GM19372 (cell line): Measurements from ENCODE around the gene SFXN5.
"Not testable (repeated sequence)": the region's sequence is repeated elsewhere in the genome, so short reads cannot be mapped to it uniquely, and the experiment has no call there.

Experiments used
- ATAC-seq: cut with Tn5 transposase; IDR thresholded peaks from one replicate; pipeline ENCODE4 v1.9.1; 2021; ENCODE audit warnings: mild to moderate bottlenecking, low read depth, moderate library complexity; ENCODE audit not compliant: unreplicated experiment

SFXN5 gene

DNA sequence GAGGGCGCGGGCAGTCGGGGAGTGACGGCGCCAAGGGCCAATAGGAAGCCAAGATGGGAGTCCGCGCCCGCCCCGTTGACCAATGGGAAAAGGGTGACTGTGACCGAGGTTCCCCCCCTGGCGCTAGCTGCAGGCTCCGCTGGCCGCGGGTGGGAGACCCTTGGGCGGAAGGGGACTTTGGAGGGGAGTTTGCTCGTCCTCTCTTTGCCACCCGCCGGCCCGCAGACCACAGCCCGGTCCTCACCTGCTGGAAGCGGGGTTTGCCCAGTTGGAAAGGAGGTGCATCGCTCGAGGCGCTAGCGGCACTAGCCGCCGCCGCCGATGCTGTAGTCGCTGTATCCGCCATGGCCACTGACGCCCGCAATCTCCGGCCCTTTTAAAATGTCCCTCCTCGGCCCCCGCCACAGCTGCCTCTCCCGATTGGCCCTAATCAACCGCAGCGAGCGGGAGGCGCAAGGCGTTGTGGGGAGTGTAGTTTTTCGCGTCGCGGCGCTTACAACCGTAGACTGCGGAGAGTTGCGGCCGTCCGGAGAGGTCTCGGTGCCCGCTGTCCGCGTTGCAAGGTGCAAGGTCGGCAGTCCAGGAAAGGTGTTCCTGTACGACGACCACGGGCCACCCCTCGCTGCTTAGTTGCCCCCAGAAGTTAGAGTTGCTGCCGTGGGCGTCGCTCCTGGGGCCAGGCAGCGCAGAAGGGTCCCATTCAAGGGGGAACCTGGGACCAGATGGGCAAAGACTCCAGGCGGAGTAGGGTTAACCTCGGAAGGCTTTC, at the start of gene SFXN5:
Gene SFXN5, minus strand, starts transcription at position 353 of the 769 bp plus-strand sequence. Its CDS starts 7 bp downstream, at position 346.
- peak; percentile 92 for ATAC-seq

- ATAC-seq: not testable (repeated sequence)
Measured at GRCh38 chr2:73119611-73120239, 48.2 kb upstream of the SFXN5 start.

DNA sequence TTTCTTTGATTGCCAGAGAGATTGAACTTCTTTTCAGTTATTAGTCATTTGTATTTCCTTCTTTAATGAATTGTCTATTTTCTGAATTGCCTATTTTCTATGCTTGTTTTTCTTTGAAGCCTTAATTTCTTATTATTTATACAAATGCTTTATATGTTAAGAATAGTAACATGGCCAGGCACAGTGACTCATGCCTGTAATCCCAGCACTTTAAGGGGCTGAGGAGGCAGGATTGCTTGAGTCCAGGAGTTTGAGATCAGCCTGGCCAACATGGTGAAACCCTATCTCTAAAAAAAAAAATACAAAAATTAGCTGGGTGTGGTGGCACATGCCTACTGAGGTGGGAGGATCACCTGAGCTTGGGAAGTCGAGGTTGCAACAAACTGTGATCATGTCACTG, 45.9 kb upstream of the SFXN5 start:
- no peak for ATAC-seq

DNA sequence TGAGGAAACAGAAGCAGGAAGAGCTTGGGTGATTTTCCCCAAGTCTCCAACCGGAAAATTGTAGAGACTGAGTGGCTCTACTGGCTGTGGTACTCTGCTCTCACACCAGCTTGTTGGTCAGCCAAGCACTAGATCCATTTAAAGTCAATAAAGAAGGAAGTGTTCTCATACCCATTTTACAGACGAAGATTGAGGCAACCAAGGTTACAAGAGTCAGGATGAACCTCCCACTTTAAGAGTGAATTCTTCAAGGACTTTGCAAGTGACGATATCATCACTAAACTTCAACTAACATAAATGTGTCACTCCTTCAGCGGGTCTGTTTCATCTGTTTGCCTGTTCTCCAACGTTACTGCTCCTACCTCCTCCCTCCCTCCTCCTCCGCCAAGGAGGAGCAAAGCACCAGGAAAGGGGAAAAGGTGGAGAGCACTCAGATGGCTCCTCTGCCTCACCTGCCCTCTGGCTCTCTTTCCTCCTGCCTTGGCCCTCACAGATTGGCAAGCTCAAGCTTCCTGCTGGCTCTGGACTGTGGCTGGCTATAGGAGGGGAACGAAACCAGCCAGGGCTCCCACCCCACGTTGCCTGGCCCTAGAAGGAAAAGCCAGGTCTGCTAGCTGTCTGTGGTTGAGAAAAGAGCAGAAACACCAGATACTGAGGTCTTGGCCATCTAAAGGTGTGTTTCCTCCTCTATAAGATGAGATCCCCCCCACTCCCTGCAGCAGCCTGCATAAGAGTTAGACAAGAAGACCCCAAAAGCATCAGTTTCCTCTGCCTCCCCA, 44.9 kb upstream of the SFXN5 start:
- no peak for ATAC-seq

DNA sequence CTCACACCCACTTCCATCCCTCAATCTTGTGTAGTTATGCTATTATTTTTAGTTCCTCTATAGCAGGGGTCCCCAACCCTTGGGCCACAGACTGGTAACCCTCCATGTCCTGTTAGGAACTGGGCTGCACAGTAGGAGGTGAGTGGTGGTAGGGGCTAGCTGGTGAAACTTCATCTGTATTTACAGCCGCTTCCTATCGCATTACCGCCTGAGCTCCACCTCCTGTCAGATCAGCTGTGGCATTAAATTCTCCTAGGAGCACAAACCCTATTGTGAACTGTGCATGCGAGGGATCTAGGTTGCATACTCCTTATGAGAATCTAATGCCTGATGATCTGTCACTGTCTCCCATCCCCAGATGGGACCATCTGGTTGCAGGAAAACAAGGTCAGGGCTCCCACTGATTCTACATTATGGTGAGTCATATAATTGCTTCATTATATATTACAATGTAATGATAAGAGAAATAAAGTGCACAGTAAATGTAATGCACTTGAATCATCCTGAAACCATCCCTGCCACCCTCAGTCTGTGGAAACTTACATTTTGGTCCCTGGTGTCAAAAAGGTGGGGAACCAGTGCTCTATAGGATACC, 42.9 kb upstream of the SFXN5 start:
- no peak for ATAC-seq

DNA sequence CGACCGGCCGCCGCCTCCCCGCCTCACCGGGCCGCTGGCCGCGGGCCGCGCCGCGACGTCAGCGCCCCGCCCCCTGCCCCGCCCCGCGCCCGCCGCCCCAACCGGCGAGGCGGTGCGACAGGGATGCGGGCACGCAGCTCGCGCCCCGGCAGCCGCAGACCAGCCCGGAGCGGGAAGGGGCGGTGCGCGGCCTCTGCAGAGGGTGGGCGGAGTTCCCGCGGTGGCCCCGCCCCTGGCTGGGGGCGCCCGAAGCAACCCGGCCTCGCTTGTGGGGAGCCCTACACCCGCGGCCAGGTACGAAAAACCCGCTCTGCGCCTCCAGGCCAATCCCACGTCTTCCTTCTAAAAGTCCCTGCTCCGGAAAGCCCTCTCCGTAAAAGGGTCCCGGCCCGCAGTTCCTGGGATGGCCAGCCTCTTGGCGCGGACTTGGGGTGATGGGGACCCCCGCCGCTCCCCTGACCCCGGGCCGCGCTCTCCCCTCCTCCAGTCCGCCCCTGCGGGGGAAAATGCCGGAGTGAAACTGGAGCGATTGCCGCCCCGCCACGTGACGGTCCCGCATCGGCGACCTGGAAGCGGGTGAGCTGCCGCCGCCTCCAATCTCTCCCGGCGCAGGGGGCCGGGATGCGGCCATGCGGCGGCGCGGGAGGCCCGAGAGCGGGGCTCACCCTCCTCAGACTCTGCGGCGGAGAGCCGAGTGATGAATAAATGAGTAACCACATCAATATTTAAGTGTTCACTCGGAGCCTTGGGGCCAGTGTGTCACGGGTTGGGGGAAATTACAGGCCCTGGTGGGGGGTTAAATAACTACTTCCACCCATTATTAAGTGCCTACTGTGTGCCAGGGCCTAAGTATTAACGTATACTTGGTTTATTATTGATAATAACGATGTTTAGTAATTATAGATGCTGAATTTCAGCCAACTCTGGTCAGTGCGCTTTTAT, 41.7 kb upstream of the SFXN5 start, which contains the start of gene RAB11FIP5:
Gene RAB11FIP5, minus strand, starts transcription at position 36 of the 942 bp plus-strand sequence. CDS start 171 bp downstream, outside the sequence.
- peak; percentile 77 for ATAC-seq

DNA sequence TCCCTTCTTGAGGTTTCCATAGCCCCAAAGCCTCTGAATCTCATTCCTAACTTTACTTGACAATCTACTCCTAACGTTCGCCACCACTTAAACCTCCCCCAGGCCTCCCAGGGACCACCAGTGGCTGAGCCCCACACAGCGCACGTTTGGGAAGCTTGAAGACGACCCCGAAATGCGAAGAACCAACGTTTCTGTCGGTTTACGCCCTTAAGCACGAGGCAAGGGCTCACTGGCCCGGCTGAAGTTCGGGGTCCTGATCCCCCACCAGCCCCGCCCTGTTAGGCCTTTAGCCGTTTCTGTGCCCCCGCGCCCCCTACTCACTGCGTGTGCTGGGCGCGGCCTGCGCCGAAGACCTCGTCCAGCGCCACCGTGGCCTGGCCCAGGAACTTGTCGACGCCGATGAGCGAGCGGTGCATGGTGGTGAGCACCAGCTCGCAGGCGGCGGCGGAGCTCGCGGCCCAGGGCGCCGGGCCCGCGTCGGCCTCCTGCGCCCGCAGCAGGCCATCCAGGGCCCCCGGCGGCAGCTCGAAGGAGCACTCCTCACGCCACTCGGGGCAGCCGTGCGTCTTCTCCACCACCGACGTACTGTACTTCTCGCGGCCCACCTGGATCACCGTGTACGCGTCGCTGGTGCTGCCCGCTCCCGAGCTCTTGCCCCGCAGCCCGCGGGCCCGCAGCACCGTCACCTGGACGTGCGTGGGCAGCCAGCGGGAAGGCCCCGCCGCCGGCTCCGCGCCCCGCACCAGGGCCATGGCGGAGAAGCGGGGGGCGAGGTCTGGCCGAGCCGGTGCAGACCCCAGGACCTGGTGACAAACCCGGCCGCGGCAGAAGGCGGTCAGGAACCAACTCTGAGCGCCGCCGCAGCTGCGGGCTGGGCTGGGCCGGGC, 40.8 kb upstream of the SFXN5 start:
- ATAC-seq: peak; percentile 15

- ATAC-seq: no peak
Measured at GRCh38 chr2:73111073-73112025, 39.8 kb upstream of the SFXN5 start.

- no peak for ATAC-seq
Measured at GRCh38 chr2:73110168-73111072, 38.9 kb upstream of the SFXN5 start.

DNA sequence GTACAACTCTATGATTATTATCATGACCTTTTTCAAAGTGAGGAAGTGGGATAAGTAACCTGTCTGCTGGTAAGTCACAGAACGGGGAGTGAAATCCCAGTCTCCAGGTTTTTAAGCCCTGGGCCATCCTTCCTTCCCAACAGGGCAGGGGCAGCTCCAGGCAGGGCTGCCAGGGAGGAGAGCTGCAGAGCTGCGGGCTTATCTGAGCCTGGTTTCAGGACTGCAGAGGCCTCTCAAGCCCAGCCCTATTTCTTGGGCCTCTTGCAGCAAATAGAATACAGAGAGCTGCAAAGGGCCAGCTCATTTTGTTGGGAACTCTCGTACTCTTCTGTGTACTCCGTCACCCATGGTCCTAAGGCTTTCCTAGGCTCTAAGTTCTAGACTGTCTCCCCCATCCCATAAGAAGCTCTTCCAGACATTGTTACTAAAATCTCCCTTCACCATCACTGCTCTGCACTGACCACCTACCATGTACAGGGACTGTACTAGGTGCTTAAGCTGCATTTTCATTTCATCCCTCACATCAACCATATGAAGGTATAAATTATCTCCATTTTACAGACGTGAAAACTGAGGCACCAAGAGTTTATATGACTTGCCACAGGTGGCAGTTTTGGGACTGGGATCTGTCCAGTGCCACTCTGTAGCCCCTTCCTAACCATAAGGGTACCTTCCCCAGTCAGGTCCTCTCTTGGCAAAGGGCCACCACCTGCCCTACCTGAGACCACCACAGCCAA, 38.1 kb upstream of the SFXN5 start:
- ATAC-seq: no peak

- no peak for ATAC-seq
Measured at GRCh38 chr2:73107211-73107926, 35.9 kb upstream of the SFXN5 start.

DNA sequence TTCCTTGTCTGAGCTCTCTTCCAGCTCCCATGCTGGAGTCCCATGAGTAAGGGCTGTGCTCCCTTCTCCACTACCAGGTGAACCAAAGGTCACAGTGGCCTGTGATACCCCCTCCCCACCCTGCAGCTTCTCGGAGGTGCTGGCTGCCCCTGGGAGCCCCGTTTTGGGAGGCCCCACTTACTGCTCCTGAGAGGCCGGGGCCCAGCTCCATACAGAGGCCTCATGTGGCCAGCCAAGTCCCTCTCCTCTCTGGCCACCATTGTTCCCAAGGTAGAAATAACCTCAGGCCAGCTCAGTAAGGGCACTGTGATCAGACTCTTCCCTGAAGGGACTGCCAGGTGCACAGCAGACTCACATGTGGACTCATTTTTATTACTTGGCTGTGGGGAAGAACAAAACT, 35.3 kb upstream of the SFXN5 start:
- no peak for ATAC-seq

DNA sequence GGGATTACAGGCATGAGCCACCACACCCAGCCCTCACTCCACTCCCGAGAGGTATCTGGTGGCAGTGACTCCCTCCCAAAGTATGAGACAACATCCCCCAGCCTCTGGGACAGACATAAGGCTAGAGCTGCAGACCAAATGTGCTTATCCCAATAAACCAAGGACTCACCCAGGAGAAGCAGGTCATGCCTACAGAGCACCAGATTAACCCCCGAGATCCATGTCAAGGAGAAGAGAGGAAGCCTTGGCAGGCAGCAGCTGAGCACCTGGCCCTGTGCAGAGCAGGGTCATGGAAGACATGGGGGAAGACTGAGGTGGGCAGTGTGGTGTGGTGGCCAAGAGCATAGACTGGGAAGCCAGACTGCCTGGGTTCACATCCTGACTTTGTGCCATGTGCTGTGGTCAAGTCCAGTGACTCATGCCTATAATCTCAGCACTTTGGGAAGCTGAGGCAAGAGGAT, 34.0 kb upstream of the SFXN5 start:
- no peak for ATAC-seq

- ATAC-seq: no peak
Measured at GRCh38 chr2:73104933-73105332, 33.4 kb upstream of the SFXN5 start.

DNA sequence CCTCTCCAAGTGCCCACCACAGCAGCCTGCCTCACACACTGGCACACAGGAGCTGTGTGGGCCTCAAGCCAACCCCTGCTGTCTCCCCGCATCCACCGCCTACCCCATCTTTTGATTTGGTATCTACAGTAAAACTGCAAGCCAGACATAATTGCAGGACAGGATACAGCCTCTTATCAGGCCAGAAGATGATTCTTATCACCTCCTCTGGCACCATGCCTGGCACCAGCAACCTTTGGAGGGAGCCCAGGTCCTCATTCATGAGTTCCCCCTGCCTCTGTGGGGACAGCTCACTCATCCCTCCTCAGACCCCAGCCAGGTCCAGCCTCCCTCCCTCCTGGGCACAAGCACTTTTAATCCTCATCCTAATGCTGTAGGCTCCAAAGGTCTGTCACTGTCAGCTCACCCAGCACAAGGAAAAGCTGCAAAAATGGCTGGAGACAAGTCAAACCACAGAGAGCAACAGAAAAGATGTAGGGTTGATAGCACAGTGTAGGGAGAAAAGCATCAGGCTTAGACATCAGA, 31.6 kb upstream of the SFXN5 start:
- ATAC-seq: no peak
